Measurements from ENCODE around the gene TPRG1L.

TPRG1L gene

DNA sequence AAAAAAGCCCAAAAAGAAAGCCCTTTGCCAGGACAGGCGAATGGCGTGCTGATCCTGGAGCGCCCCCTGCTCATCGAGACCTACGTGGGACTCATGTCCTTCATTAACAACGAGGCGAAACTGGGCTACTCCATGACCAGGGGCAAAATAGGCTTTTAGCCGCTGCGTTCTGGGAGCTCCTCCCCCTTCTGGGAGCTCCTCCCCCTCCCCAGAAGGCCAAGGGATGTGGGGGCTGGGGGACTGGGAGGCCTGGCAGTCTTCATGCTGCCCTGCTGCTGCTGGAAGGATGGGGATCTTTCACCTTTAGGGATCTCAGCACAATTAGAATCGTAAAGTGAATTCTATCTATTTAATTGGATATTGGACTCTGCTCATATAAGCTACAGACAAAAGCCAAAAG, 3.6 kb downstream of the TPRG1L start:
- DNase-seq (ENCODE audit: low read depth, low spot score): no peak

DNA sequence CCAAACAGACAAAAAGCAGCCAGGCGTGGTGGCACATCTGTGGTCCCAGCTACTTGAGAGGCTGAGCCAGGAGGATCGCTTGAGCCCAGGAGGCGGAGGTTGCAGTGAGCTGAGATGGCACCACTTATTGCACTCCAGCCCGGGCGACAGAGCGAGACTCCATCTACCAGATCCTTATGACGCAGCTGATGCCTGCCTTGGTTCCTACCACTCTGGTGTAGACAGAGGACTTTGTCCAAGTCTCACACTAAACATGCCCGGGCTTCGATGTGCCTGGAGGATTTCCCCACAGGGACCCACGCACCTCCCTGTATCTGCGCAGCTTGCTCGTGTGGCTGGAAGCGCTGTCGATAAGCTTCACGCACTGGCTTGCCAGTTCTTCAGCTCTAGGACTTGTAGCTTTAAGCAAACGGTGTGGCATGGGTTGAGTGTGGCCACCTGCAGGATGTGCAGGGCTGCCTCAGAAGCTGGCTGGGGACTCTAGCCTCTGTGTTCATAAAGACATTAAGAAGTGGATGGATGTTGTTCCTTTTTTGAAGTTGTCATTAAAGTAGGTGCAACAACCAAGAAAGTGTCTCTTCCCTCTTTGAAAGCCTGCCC, 4.8 kb downstream of the TPRG1L start:
- DNase-seq (ENCODE audit: low read depth, low spot score): no peak

DNA sequence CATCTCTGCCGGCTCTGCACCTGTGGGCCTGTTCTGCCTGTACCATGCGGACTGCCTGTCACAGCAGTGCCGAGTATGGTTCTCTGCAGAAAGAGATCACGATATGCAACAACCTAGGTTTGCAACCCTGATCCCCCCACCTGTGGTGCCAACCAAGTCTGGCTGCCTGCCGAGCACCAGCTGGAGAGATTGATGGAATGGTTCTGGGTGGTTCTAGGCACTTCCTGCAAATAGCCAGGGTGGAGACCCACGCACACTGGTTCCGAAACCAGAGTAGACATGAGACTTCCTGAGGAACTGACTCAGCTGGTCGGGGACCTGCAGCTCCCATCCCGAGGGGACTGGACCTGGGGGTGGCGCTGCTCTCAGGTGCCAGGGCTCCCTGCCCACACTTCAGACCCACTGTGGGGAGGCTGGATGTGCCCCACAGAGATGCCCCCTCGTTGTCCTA, 5.4 kb downstream of the TPRG1L start:
- DNase-seq (ENCODE audit: low read depth, low spot score): no peak

DNA sequence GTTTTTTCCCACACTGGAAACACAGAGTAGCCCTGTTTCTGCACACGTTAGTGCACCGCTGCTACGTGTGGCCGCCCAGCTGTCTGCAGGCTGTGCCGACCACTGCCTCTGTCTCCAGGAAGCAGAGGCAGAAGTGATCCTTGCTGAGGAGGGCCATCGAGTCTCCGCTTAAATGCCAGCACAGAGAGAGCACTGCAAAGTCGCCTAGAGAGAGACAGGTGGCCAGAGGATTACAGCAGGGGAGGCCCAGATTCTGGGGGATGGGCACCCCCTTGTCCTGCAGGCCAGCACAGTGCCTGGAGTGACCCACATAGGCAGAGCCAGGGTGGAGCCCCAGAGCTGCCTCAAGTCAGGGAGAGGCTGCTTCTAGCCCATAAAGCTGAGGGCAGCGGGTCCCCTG, 6.1 kb downstream of the TPRG1L start:
- DNase-seq (ENCODE audit: low read depth, low spot score): no peak

DNA sequence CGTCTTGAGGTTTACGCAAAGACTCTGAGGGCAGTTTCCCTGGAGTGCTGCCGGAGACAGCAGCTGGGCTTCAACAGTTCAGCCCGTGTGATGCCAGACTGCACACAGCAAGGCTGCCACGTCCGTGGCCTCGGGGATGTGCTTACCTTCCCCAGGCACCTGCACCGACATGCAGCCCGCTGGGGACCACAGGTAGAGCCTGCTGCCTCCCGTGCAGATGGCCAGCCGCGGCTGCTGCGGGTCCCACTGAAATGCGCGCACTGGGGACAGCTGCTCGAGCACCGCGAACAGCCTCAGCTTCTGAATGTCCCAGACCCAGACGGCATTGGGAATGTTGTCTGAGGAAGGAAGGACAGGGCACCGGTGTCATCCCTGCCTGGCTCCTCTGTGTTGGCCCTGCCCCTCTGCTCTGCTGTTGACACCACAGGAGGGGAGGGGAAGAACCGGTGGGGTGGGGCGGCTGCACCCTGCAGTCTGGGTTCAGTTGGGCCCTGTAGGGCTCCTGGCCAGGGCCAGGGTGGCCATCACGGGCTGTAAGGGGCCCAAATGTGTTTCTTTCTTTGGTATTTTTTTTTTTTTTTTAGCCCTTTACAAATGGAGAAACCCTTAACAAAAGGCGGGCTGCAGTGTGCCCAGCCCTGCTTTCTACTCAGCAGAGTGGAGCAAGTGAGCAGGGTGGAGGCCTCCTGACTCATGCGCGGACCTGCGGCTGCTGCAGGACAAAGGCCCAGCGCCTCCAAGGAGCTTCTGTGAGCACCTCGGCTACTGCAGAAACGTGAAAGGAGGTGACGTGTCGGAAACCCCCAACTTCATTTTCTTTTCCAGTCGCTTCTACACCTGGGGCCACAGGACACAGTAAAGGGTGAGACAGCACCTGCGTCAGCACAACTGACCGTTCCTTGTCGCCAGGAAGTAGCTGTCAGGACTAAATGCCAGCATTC, 6.8 kb downstream of the TPRG1L start:
- no peak for DNase-seq (ENCODE audit: low read depth, low spot score)

DNA sequence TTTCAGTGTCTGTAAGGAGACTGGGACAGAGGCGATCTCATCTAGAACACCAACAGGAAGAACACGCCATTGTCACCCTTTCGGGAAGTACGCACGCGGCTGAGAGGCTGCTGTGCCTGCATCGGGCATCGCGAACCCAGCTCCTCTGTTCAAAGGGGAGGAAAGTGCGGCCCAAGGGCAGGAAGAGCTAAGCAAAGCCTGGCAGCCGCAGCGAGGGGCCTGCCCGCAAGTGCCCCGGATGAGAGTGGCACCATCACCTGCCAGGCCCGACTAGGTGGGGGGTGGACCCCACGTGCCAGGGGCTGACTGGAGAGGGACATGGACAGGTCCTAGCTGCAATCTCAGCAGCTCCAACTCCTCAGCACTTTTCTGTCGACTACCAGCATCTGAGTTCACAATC, 7.5 kb downstream of the TPRG1L start:
- no peak for DNase-seq (ENCODE audit: low read depth, low spot score)

DNA sequence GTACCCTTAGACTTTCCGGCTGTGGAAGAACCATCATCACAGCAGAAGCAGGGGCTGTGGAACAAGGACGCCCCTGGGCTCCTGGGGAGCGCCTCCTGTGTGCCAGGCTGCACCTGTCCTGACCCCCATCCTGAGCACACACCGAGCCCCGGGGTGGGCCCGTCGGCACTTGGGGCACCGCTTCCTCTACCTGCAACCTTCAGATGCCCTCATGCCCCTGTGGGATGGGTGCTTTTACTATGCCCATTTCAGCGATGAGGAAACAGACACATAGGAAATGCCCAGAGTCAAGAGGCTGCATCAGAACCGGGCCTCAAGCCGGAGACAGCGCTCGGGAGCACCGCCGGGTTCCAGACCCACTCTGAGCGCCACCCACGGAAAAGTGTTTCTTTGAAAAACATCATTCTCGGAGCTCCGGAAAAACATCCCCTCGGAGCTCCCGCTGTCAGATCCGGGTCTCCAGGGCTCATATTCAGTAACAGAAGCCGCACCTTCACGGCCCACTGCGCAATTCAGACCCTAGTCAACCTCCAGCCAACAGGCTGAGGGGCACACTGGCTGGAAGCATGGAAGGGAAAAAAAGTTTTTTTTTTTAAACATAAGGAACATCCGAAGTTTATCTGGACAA, 8.0 kb downstream of the TPRG1L start:
- DNase-seq (ENCODE audit: low read depth, low spot score): no peak

DNA sequence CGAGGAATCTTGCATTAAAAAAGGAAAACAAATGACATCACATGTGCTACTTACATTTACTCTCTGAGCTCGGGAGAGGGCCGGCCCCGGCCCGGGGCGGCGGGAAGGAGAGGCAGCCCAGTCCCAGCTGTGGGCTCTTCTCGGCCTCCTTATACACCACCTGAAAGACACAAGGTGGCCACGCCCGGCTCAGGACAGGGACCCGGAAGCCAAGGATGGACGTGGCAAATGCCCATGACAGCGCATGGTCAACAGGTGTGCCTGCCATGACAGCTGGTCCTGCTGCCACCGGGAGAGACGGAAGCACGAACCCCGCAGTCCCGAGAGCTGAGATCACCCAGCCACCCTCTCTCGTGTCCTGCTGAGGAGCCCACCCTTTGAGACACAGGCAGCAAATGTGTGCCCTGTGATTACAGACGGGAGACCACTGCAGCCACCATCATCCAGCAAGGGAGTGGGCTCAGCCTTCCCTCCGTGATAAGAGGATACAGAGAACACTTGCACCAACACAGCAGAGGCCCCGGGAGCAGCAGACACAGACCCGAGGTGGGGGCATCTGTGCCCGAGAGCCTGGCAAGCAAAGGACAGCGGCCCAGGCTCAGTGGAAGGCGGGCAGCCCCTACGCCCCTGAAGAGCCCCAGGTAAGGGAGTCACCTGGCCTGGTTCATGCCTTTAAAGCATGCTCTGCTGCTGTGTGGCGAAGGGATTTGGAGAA, 8.7 kb downstream of the TPRG1L start:
- no peak for DNase-seq (ENCODE audit: low read depth, low spot score)

DNA sequence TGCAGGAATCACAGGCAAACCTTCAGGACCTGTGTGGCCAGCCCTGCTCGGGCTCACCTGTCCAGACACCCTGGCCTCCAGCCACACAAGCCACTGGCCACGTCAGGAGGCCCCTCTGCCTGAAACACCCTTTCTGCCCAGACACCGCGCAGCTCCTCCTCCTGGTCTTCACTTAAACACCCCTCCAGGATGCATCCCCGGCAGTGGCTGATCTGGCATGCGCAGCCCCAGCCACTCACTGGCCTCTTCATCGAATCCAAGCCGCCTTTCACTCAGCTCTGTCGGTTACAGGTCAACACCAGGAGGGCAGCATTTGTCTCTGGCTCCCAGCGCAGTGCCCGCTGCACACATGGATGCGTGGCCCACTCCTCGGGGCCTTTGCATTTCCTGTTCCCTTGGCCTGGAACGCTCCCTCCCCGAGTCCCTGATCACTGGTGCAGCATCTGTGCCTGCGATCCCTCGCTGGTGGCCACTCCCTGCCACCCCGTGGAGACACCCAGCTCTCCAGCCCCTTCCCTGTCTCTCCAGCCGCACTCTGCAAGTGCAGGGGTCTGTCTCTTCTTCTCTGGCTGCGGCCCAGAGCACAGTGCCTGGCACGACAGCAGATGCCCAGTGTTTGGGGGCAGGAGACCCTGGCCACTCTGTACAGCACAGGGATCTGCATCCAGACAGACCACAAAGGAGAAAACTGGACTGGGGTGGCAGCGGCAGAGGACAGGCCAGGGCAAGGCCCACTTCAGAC, 9.4 kb downstream of the TPRG1L start:
- DNase-seq (ENCODE audit: low read depth, low spot score): no peak

DNA sequence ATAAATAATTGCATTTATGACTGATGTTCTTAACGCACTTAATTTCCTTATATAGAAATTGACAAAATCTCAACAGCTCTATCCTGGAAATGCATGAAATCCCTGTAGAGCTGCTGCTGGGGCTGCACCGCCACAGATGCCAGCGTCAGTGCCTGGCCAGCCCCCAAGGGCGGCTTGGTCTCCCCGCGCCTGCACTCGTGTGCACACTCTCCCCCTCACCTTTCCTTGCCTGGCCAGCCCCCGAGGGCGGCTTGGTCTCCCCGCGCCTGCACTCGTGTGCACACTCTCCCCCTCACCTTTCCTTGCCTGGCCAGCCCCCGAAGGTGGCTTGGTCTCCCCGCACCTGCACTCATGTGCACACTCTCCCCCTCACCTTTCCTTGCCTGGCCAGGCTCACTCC, 11.3 kb downstream of the TPRG1L start:
- DNase-seq (ENCODE audit: low read depth, low spot score): no peak

DNA sequence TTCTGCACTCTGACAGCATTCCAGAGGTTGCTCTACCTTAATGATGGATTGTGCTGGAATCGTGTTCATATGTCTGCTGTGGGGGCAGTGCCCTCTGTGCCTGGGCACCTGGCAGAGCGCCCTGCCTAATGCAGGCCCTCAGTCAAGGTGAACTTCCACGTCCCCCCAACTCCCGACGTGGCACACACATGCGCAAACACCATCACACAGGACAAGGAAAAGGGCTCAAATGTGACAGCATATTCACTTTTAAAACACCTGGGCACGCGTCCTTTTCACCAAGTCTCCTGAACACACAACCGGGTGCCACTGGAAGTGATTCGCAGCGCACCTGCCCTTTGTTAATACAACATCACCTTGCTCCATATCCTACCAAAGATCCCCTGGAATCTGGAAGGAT, 11.7 kb downstream of the TPRG1L start:
- no peak for DNase-seq (ENCODE audit: low read depth, low spot score)

DNA sequence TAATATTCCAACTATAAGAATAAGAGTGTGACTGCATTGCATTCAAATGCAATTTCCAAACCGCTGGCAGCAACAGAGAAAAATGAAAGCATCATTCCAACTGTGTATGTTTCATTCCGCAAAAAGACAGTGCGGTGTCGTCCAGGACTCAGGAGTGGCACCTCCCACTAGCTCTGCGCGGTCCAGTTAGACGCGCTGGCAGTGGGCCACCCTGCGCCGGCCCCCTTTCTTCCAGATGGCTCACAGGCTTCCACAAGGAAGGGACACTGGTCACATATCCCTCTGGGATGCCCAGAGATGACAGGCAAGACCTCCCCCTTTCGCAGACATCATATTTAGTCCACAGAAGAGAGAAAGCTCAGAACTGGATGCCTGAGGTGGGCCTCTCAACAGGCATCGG, 13.2 kb downstream of the TPRG1L start:
- no peak for DNase-seq (ENCODE audit: low read depth, low spot score)

DNA sequence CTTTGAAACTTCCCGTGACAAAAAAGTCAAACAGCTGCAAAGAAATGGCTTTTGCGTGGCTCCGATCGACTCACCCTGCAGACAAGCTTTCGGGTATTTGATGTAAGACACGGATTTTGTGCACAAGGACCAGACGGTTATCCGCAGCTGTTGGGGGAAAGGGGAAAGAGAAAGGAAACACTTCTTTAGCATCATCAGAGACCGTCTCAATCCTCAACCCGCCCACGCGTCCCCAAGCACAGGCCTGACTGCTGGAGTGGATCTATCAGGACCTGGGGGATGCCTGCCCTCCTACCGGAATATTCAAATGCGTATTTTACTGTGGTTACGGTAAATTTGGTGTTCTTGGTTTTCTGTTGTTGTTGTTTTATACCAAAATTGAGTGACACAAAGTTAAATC, 13.9 kb downstream of the TPRG1L start:
- DNase-seq (ENCODE audit: low read depth, low spot score): no peak

DNA sequence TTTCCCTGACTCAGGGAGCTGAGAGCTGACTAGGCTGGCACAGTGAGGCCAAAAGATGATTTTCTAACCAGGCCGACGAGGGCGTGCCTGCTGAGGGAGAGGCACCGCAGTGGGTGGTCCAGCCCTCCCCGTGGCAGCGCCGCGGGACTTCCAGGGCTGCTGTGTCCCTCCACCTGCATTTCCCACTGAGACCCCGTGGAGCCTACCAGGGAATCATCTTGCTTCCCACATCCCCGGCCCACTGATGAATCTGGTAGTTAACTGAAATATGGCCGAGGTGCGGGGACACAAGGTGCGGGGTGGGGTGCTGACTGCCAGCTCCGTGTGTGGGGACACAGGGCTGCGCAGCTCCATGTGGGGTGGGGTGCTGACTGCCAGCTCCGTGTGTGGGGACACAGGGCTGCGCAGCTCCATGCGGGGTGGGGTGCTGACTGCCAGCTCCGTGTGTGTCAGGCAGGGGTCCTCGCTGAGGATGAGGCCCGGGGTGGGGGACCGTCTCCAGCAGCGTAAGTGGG, 14.6 kb downstream of the TPRG1L start:
- DNase-seq (ENCODE audit: low read depth, low spot score): no peak

DNA sequence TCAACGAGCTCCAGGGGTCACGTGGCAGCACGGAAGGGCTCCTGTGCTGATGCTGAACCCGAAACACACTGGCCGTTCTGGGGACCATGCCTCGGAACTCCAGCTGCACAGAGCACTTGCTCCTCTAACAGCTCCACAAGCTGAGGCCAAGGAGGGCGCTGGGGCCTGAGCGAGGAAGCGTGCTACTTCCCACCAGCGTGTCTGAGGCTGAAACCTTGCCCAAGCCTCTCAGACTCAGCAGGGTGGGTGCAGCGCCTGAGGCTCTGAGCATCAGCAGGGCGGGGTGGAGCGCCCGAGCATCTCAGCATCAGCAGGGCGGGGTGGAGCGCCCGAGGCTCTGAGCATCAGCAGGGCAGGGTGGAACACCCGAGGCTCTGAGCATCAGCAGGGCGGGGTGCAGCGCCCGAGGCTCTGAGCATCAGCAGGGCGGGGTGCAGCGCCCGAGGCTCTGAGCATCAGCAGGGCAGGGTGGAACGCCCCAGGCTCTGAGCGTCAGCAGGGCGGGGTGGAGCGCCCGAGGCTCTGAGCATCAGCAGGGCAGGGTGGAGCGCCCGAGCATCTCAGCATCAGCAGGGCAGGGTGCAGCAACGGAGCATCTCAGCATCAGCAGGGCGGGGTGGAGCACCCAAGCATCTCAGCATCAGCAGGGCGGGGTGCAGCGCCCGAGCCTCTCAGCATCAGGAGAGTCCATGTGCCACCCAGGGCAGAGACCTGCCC, 15.5 kb downstream of the TPRG1L start:
- no peak for DNase-seq (ENCODE audit: low read depth, low spot score)

DNA sequence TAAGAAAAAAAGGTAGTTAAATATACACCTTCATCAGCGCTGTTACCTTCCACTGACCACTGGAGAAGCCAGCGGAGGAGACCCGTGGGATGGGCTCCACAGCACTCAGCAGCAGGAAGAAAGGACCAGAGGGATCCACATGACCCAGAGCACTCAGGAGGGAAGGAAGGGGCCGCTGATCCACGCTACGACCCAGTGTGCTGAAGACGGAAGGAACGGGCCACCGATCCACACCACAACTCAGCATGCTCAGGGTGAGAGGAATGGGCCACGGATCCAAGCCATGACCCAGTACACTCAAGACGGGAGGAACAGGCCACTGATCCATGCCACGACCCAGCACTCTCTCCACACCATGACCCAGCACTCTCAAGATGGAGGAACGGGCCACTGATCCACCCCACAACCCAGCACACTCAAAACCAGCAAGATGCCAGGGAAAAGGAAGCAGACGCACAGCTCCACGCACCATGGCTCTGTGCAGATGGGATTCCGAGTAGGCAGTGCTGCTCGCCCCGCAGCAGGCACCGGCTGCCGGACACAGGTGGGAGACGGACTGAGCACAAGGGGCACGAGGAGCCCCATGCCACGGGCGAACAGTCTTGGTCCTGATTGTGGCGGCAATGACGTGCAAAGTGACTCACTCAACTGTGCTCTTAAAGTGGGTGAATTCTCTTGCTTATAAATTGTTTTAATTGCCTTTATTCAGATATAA, 16.4 kb downstream of the TPRG1L start:
- no peak for DNase-seq (ENCODE audit: low read depth, low spot score)

DNA sequence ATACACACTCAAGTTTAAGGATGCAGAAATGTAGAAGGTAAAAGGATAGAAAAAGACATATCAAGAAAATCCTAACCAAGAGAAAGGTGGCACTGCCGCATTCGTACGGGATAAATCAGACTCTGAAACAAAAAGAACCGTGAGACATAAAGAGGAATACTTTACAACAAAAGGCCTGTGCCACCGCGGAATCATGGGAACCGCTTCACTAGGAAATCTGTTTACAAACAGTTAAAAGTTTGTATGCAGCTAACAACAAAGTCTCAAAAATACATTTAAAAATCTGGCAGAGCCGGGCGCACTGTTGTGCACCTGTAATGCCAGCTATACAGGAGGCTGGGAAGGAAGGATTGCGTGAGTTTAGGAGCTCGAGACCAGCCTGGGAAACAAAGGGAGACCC, 17.0 kb downstream of the TPRG1L start:
- no peak for DNase-seq (ENCODE audit: low read depth, low spot score)

DNA sequence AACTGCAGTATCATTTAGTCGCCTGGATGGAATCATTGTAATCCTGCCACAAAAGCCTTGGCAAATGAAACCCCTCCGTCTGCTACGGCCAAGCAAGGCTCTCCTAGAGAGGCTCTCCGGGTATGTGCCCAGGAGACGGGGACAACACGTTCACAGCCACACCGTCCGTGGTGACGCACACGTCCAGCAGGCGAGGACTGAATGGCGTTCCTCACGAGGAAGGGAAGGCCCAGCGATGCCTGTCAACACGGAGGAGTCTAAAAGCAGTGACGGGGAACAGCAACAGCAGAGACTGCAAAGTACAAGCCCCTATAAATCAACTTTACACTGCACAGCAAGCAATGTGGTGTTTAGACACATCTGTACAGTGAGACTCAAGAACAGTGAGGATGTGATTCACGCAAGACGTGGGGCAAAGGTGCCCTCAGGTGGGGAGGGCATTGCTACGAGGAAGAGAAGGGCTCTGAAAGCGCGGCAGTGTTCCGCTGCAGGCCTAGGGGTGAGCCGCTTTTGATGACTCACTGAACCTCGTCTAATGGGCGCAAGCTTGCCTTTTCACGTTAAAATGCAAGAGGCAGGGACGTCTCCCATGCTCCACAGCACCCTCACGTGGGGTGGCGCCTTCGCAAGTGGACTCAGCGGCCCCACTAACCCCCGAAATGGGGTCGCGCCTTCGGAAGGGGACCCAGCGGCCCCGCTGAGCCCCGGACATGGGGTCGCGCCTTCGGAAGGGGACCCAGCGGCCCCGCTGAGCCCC, 18.3 kb downstream of the TPRG1L start:
- DNase-seq (ENCODE audit: low read depth, low spot score): no peak

DNA sequence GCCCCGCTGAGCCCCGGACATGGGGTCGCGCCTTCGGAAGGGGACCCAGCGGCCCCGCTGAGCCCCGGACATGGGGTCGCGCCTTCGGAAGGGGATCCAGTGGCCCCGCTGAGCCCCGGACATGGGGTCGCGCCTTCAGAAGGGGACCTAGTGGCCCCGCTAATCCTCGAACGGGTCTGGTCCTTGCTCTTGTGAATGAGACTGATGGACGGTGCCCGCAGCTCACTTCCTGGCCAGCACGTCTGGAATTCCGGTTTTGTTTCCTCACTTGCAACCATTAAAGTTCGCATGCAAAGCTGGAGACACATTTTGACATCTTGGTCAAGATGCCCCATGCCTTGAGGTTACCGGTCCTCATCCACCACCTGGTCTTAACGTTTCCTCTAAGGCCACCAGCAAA, 19.5 kb downstream of the TPRG1L start:
- no peak for DNase-seq (ENCODE audit: low read depth, low spot score)

Measured in iPS DF 19.7 (cell line).